IMR-90 (cell line): ENCODE data around the gene NDUFA3.

Source experiments
- CHD1 ChIP-seq: IDR thresholded peaks from 2 replicates; pipeline ENCODE4 v1.6.1; 2012; ENCODE audit warnings: low read depth, low read length, improper control_type of control experiment
- CTCF ChIP-seq: conservative IDR thresholded peaks from 2 replicates; pipeline ENCODE4 v1.5.1; 2012; ENCODE audit warnings: mild to moderate bottlenecking, low read depth, low read length, improper control_type of control experiment
- POLR2A ChIP-seq: IDR thresholded peaks from 2 replicates; pipeline ENCODE4 v1.6.1; 2012; ENCODE audit warnings: mild to moderate bottlenecking, low read depth, low read length
- RCOR1 ChIP-seq: IDR thresholded peaks from 2 replicates; pipeline ENCODE4 v1.6.1; 2012; ENCODE audit warnings: mild to moderate bottlenecking, low read length, improper control_type of control experiment; ENCODE audit not compliant: insufficient replicate concordance
- RFX5 ChIP-seq: IDR thresholded peaks from 2 replicates; pipeline ENCODE4 v1.8.0; 2012; ENCODE audit warnings: low read depth, mild to moderate bottlenecking, low read length, moderate library complexity
- TF ChIP-seq, protein P1 (sequence below): fragments of 150-350 bp; IDR thresholded peaks from 2 replicates; pipeline ENCODE4 v1.6.1; 2017; ENCODE audit warnings: mild to moderate bottlenecking, antibody characterized with exemption, low read length, low read depth

DNA sequence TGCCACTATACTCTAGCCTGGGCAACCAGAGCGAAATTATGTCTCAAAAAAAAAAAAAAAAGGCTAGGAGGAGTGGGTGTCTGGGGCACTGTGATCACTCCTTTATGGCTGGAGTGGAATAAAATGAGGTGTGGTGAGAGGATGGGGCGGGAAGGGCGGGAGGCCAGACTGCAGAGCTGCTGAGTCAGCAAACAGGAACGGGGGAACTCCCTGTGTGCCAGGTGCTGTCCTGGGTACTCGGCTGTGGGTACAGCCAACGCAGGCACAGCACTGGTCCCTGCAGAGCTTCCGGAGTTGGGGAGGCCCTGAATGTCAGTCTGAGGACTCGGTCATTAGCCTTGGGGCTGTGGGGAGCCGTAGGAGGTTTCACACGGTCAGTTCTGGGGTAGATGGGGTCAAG is 18.6 kb downstream of the NDUFA3 start:
- TF ChIP-seq CTCF (no peak), POLR2A (no peak), RFX5 (no peak), RCOR1 (no peak), CHD1 (no peak)
- TF ChIP-seq, protein P1, sequence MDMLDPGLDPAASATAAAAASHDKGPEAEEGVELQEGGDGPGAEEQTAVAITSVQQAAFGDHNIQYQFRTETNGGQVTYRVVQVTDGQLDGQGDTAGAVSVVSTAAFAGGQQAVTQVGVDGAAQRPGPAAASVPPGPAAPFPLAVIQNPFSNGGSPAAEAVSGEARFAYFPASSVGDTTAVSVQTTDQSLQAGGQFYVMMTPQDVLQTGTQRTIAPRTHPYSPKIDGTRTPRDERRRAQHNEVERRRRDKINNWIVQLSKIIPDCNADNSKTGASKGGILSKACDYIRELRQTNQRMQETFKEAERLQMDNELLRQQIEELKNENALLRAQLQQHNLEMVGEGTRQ, result no peak
